B cell (primary cell): ENCODE data around the gene IPO5. TPM values are rescaled to one million over a fixed set of nuclear protein-coding genes. Genes with fewer than 3 reads are reported as not detected.

Experiments
- ATAC-seq: fragments of 200-7000 bp; cut with Tn5 transposase; one replicate; pipeline ENCODE4 v1.10.0; 2021; ENCODE audit warnings: low read depth, mild to moderate bottlenecking, moderate number of reproducible peaks, moderate library complexity
- CTCF ChIA-PET: fragments of 350-600 bp; sonication (Branson Sonifier 250); formaldehyde crosslinking; loops from one replicate; lab custom pipeline; 2021; ENCODE audit warnings: antibody characterized with exemption, inconsistent platforms; lab: Charles Lee
- POLR2A ChIA-PET: fragments of 350-600 bp; sonication (Branson Sonifier 250); formaldehyde crosslinking; loops from one replicate; lab custom pipeline; 2021; ENCODE audit warnings: antibody characterized with exemption; lab: Charles Lee
- DNase-seq: peaks from one replicate; pipeline ENCODE4 v3.0.0; 2013
- H2AFZ ChIP-seq: 2 replicates; pipeline ENCODE4 v1.6.1; 2012; ENCODE audit warnings: mild to moderate bottlenecking, low read depth, low read length; ENCODE audit not compliant: insufficient read depth, poor library complexity, severe bottlenecking
- H3K27ac ChIP-seq, 2 donors: 1 replicate in 1 of 2; 2 replicates in 1 of 2; pipeline ENCODE4 v1.5.1; 2012 to 2013; ENCODE audit warnings: low read length in 2 of 2, mild to moderate bottlenecking in 2 of 2, moderate library complexity in 1 of 2
- H3K27me3 ChIP-seq, 4 experiments: fragments of 200-600 bp in 1 of 4; sonication (generic) in 1 of 4; replicated peaks in 1 of 4; 1 replicate in 2 of 4; 2 replicates in 2 of 4; pipeline versions ENCODE4 v1.6.1 to v1.7.0; 2013 to 2016; ENCODE audit warnings: low read length in 3 of 4, mild to moderate bottlenecking in 2 of 4, mixed read lengths in 1 of 4, moderate library complexity in 1 of 4; ENCODE audit not compliant: insufficient read depth in 4 of 4, control insufficient read depth in 3 of 4; ENCODE audit errors: control extremely low read depth in 1 of 4
- H3K36me3 ChIP-seq, 2 experiments: replicated peaks in 1 of 2; 1 replicate in 1 of 2; 2 replicates in 1 of 2; pipeline versions ENCODE4 v1.6.1 to v1.7.1; 2013; ENCODE audit warnings: low read length in 1 of 2; ENCODE audit not compliant: insufficient read depth in 2 of 2, control insufficient read depth in 1 of 2; ENCODE audit errors: control extremely low read depth in 1 of 2, extremely low read depth in 1 of 2
- H3K4me1 ChIP-seq, 2 donors: fragments of 200-600 bp in 1 of 2; sonication (generic) in 1 of 2; 1 replicate in 1 of 2; 2 replicates in 1 of 2; pipeline versions ENCODE4 v1.5.1 to v1.6.1; 2013 to 2017; ENCODE audit warnings: low read length in 2 of 2; ENCODE audit not compliant: control insufficient read depth in 2 of 2, insufficient read depth in 2 of 2
- H3K4me2 ChIP-seq: replicated peaks from 2 replicates; pipeline ENCODE3; 2012; ENCODE audit warnings: mild to moderate bottlenecking, low read depth, low read length; ENCODE audit not compliant: poor library complexity, severe bottlenecking
- H3K4me3 ChIP-seq, 5 experiments: fragments of 200-600 bp in 1 of 5; sonication (generic) in 1 of 5; 1 replicate in 3 of 5; 2 replicates in 2 of 5; pipeline versions ENCODE4 v1.5.1 to v1.7.0; 2011 to 2016; ENCODE audit warnings: low read length in 4 of 5, mild to moderate bottlenecking in 4 of 5, low read depth in 2 of 5, control low read depth in 1 of 5, moderate library complexity in 1 of 5; ENCODE audit not compliant: insufficient read depth in 1 of 5; ENCODE audit errors: control extremely low read depth in 1 of 5, extremely low read depth in 1 of 5
- H3K79me2 ChIP-seq: fragments of 200-600 bp; sonication (generic); one replicate; pipeline ENCODE4 v1.6.0; 2016; ENCODE audit warnings: low read length; ENCODE audit not compliant: control insufficient read depth, insufficient read depth
- H3K9ac ChIP-seq: fragments of 200-600 bp; sonication (generic); 2 replicates; pipeline ENCODE4 v1.6.1; 2017; ENCODE audit warnings: mild to moderate bottlenecking, low read length, moderate library complexity
- H3K9me3 ChIP-seq, 3 donors: one replicate each; pipeline versions ENCODE4 v1.6.1 to v1.7.1; 2013; ENCODE audit warnings: low read length in 2 of 3; ENCODE audit not compliant: control insufficient read depth in 2 of 3, insufficient read depth in 1 of 3; ENCODE audit errors: control extremely low read depth in 1 of 3
- H4K20me1 ChIP-seq: 2 replicates; pipeline ENCODE4 v1.6.0; 2012; ENCODE audit warnings: mild to moderate bottlenecking, low read length; ENCODE audit not compliant: insufficient read depth, control insufficient read depth, poor library complexity, severe bottlenecking
- H3K27ac Mint-ChIP-seq: one replicate; pipeline ENCODE4 v1.8.0; 2021; ENCODE audit warnings: mixed read lengths
- H3K27me3 Mint-ChIP-seq: one replicate; pipeline ENCODE4 v1.8.0; 2021; ENCODE audit warnings: mixed read lengths
- H3K4me1 Mint-ChIP-seq: one replicate; pipeline ENCODE4 v1.8.0; 2021; ENCODE audit warnings: mixed read lengths
- H3K4me3 Mint-ChIP-seq: one replicate; pipeline ENCODE4 v1.8.0; 2021; ENCODE audit warnings: mixed read lengths
- H3K9me3 Mint-ChIP-seq: one replicate; pipeline ENCODE4 v1.8.0; 2022; ENCODE audit warnings: mixed read lengths; ENCODE audit not compliant: insufficient read depth
- CTCF ChIP-seq: fragments of 200-600 bp; IDR thresholded peaks from one replicate; pipeline ENCODE4 v1.8.0; 2022; ENCODE audit warnings: antibody characterized with exemption, mild to moderate bottlenecking
- EZH2 ChIP-seq: IDR thresholded peaks from 2 replicates; pipeline ENCODE4 v1.6.1; 2012; ENCODE audit warnings: borderline replicate concordance, low read depth, mild to moderate bottlenecking, moderate library complexity, low read length; ENCODE audit not compliant: insufficient read depth, poor library complexity, severe bottlenecking
- WGBS: methylation state at CpG from one replicate; pipeline ENCODE4 v1.1.5; 2013; ENCODE audit warnings: missing lambda C conversion rate; ENCODE audit not compliant: insufficient coverage; 5-methylcytosine and 5-hydroxymethylcytosine counted together
- intact Hi-C: fragments of 100-400 bp; cut with micrococcal nuclease; formaldehyde crosslinking; loops from one replicate; pipeline ENCODE4 v1.10.0; 2022
- polyA plus RNA-seq: library from polyadenylated mRNA; depleted of rRNA; stranded (reverse); fragments of >200 nt; gene quantifications from 2 replicates; pipeline ENCODE4 v1.2.3, GENCODE V29; 2012
- total RNA-seq, 2 donors: library from RNA; stranded (reverse); fragments of 120-200 nt in 1 of 2; gene quantifications; 1 replicate in 1 of 2; 2 replicates in 1 of 2; pipeline versions ENCODE4 v1.2.3 to v1.2.4, GENCODE V29; 2013 to 2022

Gene IPO5
- total and polyA plus RNA-seq, 2 donors (not counting 1 experiment from before 2014, with no cell fraction given): 25.9 to 76.4 TPM

GRCh38 chr13:97904059-97904458, 49.4 kb upstream of the IPO5 start:
- H3K4me1 Mint-ChIP-seq: no peaks in the 10 kb centered on the region
- H3K27me3 Mint-ChIP-seq: peaks cover 23% of the 10 kb centered on the region
- Histone ChIP-seq H3K4me1 (no peaks in the 10 kb centered on the region), H2AFZ (no peak overlapping the region), H3K27me3 (no peaks in the 10 kb centered on the region), H3K27ac (no peak overlapping the region), H4K20me1 (no peaks in the 10 kb centered on the region), H3K36me3 (no peaks in the 10 kb centered on the region), H3K79me2 (no peaks in the 10 kb centered on the region), H3K4me2 (no peak overlapping the region), H3K9ac (no peak overlapping the region), H3K4me3 (no peak overlapping the region), H3K9me3 (no peaks in the 10 kb centered on the region)
- H3K9me3 Mint-ChIP-seq: peaks cover 3% of the 10 kb centered on the region
- DNase-seq (no peak), ATAC-seq (no peak)
- ChIA-PET POLR2A (no interaction called here), CTCF (no interaction called here)
- TF ChIP-seq EZH2: no peak
- no peak for TF ChIP-seq CTCF
- no peak overlapping the region for H3K27ac Mint-ChIP-seq
- WGBS: no CpG with 5 or more reads among the region's 2 CpGs
- H3K4me3 Mint-ChIP-seq: no peak overlapping the region
- intact Hi-C loops: no loop called here

- H3K9me3 ChIP-seq: no peaks in the 10 kb centered on the region
- DNase-seq (no peak), ATAC-seq (no peak)
- no peaks in the 10 kb centered on the region for H3K27me3 ChIP-seq
- 50% methylated on average over 1 of the region's 1 CpG for WGBS
- no peak overlapping the region for H3K9ac ChIP-seq
- no peaks in the 10 kb centered on the region for H3K4me1 ChIP-seq
- no peaks in the 10 kb centered on the region for H3K36me3 ChIP-seq
- H3K4me3 ChIP-seq: no peak overlapping the region
- no peak overlapping the region for H3K27ac ChIP-seq
- ChIA-PET POLR2A (no interaction called here), CTCF (no interaction called here)
- no peak overlapping the region for H3K4me3 Mint-ChIP-seq
- intact Hi-C loops: no loop called here
- no peak overlapping the region for H2AFZ ChIP-seq
- H3K27ac Mint-ChIP-seq: no peak overlapping the region
- H3K9me3 Mint-ChIP-seq: peaks cover 3% of the 10 kb centered on the region
- H4K20me1 ChIP-seq: no peaks in the 10 kb centered on the region
- no peak overlapping the region for H3K4me2 ChIP-seq
- H3K79me2 ChIP-seq: no peaks in the 10 kb centered on the region
- no peaks in the 10 kb centered on the region for H3K4me1 Mint-ChIP-seq
- H3K27me3 Mint-ChIP-seq: peaks cover 28% of the 10 kb centered on the region
- TF ChIP-seq EZH2: no peak
- no peak for TF ChIP-seq CTCF
These were observed 48.0 kb upstream of the IPO5 start for GRCh38 chr13:97905517-97905916.
